A673 (cell line): ENCODE data around the gene SGSM1. TPM values are rescaled to one million over a fixed set of nuclear protein-coding genes. Genes with fewer than 3 reads are reported as not detected.

Experiments
- BruUV-seq: library from RNA; stranded (reverse); fragments of 400-500 nt; replicated peaks from 2 replicates; lab custom pipeline; 2021; lab: Mats Ljungman, UMichigan
- CTCF ChIA-PET: fragments of 300-600 bp; sonication (Branson Sonifier 250); formaldehyde crosslinking; loops from one replicate; lab custom pipeline; 2022; ENCODE audit warnings: antibody characterized with exemption; lab: Charles Lee
- POLR2A ChIA-PET: fragments of 300-600 bp; sonication (Branson Sonifier 250); formaldehyde crosslinking; loops from one replicate; lab custom pipeline; 2022; ENCODE audit warnings: antibody characterized with exemption; ENCODE audit not compliant: low non-redundant PET; lab: Charles Lee
- DNase-seq: peaks from one replicate; pipeline ENCODE4 v3.0.0-alpha.2; 2015; ENCODE audit warnings: low spot score
- H3K27ac ChIP-seq: fragments of 200-600 bp; sonication (generic); 2 replicates; pipeline ENCODE4 v1.5.1; 2016; ENCODE audit warnings: mixed run types, low read depth, mild to moderate bottlenecking, mixed read lengths, antibody characterized with exemption, low read length; ENCODE audit not compliant: poor library complexity, severe bottlenecking
- H3K27me3 ChIP-seq: fragments of 200-600 bp; sonication (generic); replicated peaks from 2 replicates; pipeline ENCODE4 v1.6.1; 2017; ENCODE audit warnings: mixed run types, low read depth, mild to moderate bottlenecking, mixed read lengths, antibody characterized with exemption, low read length; ENCODE audit not compliant: insufficient read depth, poor library complexity
- H3K36me3 ChIP-seq: fragments of 200-600 bp; sonication (generic); 2 replicates; pipeline ENCODE4 v1.6.1; 2016; ENCODE audit warnings: mixed run types, mild to moderate bottlenecking, mixed read lengths, antibody characterized with exemption, low read length; ENCODE audit not compliant: insufficient read depth, poor library complexity, severe bottlenecking
- H3K4me1 ChIP-seq: fragments of 200-600 bp; sonication (generic); 2 replicates; pipeline ENCODE4 v1.6.1; 2017; ENCODE audit warnings: mixed run types, mild to moderate bottlenecking, mixed read lengths, antibody characterized with exemption, low read length; ENCODE audit not compliant: insufficient read depth, poor library complexity, severe bottlenecking
- H3K4me3 ChIP-seq: fragments of 200-600 bp; sonication (generic); 2 replicates; pipeline ENCODE4 v1.5.1; 2016; ENCODE audit warnings: low read depth, mixed run types, mild to moderate bottlenecking, mixed read lengths, low read length; ENCODE audit not compliant: poor library complexity, severe bottlenecking
- H3K9me3 ChIP-seq: fragments of 200-600 bp; sonication (generic); 2 replicates; pipeline ENCODE4 v1.6.1; 2016; ENCODE audit warnings: mixed run types, low read depth, mild to moderate bottlenecking, mixed read lengths, antibody characterized with exemption, low read length; ENCODE audit not compliant: poor library complexity, severe bottlenecking
- CTCF ChIP-seq: fragments of 300-800, 200-600 bp; sonication (generic); conservative IDR thresholded peaks from 2 replicates; pipeline ENCODE4 v1.5.1; 2017; ENCODE audit warnings: low read depth, mild to moderate bottlenecking, antibody characterized with exemption, low read length, moderate library complexity, mixed read lengths
- EZH2 ChIP-seq: fragments of 200-600 bp; sonication (generic); IDR thresholded peaks from 2 replicates; pipeline ENCODE4 v1.6.1; 2017; ENCODE audit warnings: borderline replicate concordance, low read depth, mild to moderate bottlenecking, mixed read lengths, antibody characterized with exemption, low read length; ENCODE audit not compliant: poor library complexity, severe bottlenecking
- intact Hi-C: fragments of 100-400 bp; cut with micrococcal nuclease; formaldehyde crosslinking; loops from one replicate; pipeline ENCODE4 v1.10.0; 2022; ENCODE audit not compliant: unreplicated experiment
- total RNA-seq: library from RNA; stranded (reverse); gene quantifications from 2 replicates; pipeline ENCODE4 v1.2.3, GENCODE V29; 2021

The SGSM1 gene
- total RNA-seq, 1 experiment from 2014 or later: not detected

DNA sequence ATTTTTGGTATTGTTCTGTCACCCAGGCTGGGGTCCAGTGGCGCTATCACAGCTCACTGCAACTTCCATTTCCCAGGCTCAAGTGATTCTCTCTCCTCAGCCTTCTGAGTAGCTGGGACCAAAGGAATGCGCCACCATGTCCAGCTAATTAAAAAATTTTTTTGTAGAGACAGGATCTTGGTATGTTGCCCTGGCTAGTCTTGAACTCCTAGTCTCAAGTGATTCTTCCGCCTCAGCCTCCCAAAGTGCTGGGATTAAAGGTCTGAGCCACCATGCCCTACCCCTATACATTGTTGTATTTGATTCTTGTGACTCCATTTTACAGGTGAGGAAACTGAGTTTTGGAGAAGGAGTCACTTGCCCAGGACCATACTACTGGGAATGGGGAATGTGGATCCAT lies 158.4 kb downstream of the SGSM1 start:
- POLR2A ChIA-PET: no interaction called here
- Histone ChIP-seq H3K27ac (no peak overlapping the region), H3K4me3 (no peak overlapping the region), H3K9me3 (no peaks in the 10 kb centered on the region), H3K36me3 (no peaks in the 10 kb centered on the region), H3K27me3 (no peaks in the 10 kb centered on the region), H3K4me1 (no peaks in the 10 kb centered on the region)
- CTCF ChIA-PET: no interaction called here
- intact Hi-C loops: no loop called here
- DNase-seq: no peak
- TF ChIP-seq CTCF (no peak), EZH2 (no peak)
- no TSS peak for BruUV-seq

DNA sequence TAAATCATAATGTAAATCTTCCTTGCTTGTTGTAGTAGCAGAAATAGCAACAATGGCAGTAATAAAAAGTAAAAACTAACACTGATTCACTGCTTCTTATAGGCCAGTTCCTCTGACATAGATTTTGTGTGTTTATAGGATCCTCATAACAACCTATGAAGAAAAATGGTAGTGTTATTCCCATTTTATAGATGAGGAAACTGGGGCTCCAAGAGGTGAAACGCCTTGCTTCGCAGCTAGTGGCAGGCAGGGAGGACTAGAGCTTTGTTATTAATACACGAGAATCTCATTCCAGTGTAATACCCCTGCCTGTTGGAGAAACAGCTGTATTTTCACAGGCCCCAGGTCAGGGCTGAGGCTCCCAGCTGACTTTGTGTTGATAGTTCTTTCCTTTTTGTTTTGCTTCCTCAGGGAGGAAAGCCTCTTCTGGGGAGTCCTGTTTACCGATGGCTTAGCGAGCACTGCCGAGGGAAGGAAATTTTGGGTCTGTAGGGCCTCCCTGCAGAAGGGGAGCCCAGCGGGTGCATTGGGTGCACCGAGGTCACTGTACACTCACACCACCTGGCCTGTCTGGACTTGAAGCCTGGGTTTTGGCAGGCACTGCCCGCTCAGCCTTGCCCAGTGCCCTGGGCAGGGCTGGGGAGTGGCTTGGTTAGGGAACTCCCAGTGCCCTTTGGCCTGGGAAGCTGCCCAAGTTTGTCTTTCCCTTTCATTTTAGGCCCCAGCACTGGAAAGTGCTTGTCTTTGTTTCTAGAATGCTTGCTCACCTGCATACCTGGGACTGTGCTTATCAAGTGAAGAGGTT lies 160.0 kb downstream of the SGSM1 start:
- DNase-seq: no peak
- BruUV-seq: no TSS peak
- no peaks in the 10 kb centered on the region for H3K9me3 ChIP-seq
- H3K36me3 ChIP-seq: no peaks in the 10 kb centered on the region
- no peak overlapping the region for H3K27ac ChIP-seq
- no peak overlapping the region for H3K4me3 ChIP-seq
- H3K4me1 ChIP-seq: no peaks in the 10 kb centered on the region
- intact Hi-C loops: no loop called here
- TF ChIP-seq CTCF (no peak), EZH2 (no peak)
- no peaks in the 10 kb centered on the region for H3K27me3 ChIP-seq
- ChIA-PET CTCF (no interaction called here), POLR2A (no interaction called here)

GRCh38 chr22:24968066-24968561 lies 162.1 kb downstream of the SGSM1 start:
- no peak for DNase-seq
- no peak for TF ChIP-seq CTCF
- no peak for TF ChIP-seq EZH2
- no peak overlapping the region for H3K27ac ChIP-seq
- H3K4me1 ChIP-seq: no peaks in the 10 kb centered on the region
- no peak overlapping the region for H3K4me3 ChIP-seq
- H3K36me3 ChIP-seq: no peaks in the 10 kb centered on the region
- no peaks in the 10 kb centered on the region for H3K27me3 ChIP-seq
- no peaks in the 10 kb centered on the region for H3K9me3 ChIP-seq
- ChIA-PET CTCF (no interaction called here), POLR2A (no interaction called here)
- no TSS peak for BruUV-seq
- intact Hi-C loops: no loop called here
